K562 (cell line): Measurements from ENCODE around the gene TAF11.

Source experiments
- CTCF ChIP-seq, 3 experiments: IDR thresholded peaks in 2 of 3; conservative IDR thresholded peaks in 1 of 3; 2 replicates each; pipeline ENCODE4 v1.5.1; 2011 to 2012; ENCODE audit warnings: low read length in 3 of 3, mild to moderate bottlenecking in 3 of 3, control low read depth in 2 of 3, improper control_type of control experiment in 1 of 3, inconsistent platforms in 1 of 3, low read depth in 1 of 3, mixed read lengths in 1 of 3, moderate library complexity in 1 of 3; ENCODE audit not compliant: insufficient read depth in 2 of 3
- FOXA3 ChIP-seq, 2 experiments: fragments of 450-650 bp in 1 of 2; sonication (generic) in 1 of 2; formaldehyde crosslinking; IDR thresholded peaks in 1 of 2; conservative IDR thresholded peaks in 1 of 2; 2 replicates each; pipeline versions ENCODE4 v1.4.0 to v1.8.0; 2020 to 2022; ENCODE audit warnings: mild to moderate bottlenecking in 2 of 2, missing genetic modification reagents in 1 of 2
- FOXK1 ChIP-seq: sonication (generic); formaldehyde crosslinking; IDR thresholded peaks from 2 replicates; pipeline ENCODE4 v1.8.0; 2022; ENCODE audit warnings: missing genetic modification reagents, mild to moderate bottlenecking, borderline replicate concordance
- KHSRP ChIP-seq: fragments of 450-650 bp; IDR thresholded peaks from 2 replicates; pipeline ENCODE4 v1.6.1; 2017
- POLR2A ChIP-seq: fragments of 450-650 bp; conservative IDR thresholded peaks from 2 replicates; pipeline ENCODE4 v1.6.1; 2016
- SP2 ChIP-seq: IDR thresholded peaks from 2 replicates; pipeline ENCODE4 v1.6.1; 2011; ENCODE audit warnings: mild to moderate bottlenecking, low read depth, low read length, moderate library complexity; ENCODE audit not compliant: poor library complexity, severe bottlenecking; ENCODE audit errors: extremely low read depth
- YY1 ChIP-seq, 3 experiments: IDR thresholded peaks; 2 replicates each; pipeline ENCODE4 v1.6.1; 2011; ENCODE audit warnings: low read length in 2 of 3, mild to moderate bottlenecking in 2 of 3, moderate library complexity in 2 of 3, borderline replicate concordance in 1 of 3, control low read depth in 1 of 3, low read depth in 1 of 3; ENCODE audit not compliant: insufficient read depth in 3 of 3, insufficient replicate concordance in 2 of 3, control insufficient read depth in 1 of 3, insufficient read length in 1 of 3; ENCODE audit errors: extremely low read depth in 1 of 3
- ZNF253 ChIP-seq: fragments of 250-450 bp; sonication (Bioruptor Pico); conservative IDR thresholded peaks from 2 replicates; pipeline ENCODE4 v1.6.1; 2021; ENCODE audit warnings: mild to moderate bottlenecking
- ZNF445 ChIP-seq: fragments of 250-450 bp; sonication (Bioruptor Pico); IDR thresholded peaks from 2 replicates; pipeline ENCODE4 v1.4.0; 2020; ENCODE audit warnings: low read depth, mild to moderate bottlenecking, moderate library complexity

- TF ChIP-seq FOXK1 (no peak), KHSRP (no peak), FOXA3 (CRISPR knock-in tag; conservative IDR thresholded peaks at IDR 0.05 in 1 of 2, IDR thresholded peaks at IDR 0.05 in 1 of 2) (no peak), POLR2A (no peak), CTCF (IDR thresholded peaks at IDR 0.05 in 2 of 3, conservative IDR thresholded peaks at IDR 0.05 in 1 of 3; ENCODE audit: insufficient read depth in 2 of 3, low read depth in 1 of 3, low read length in 3 of 3) (no peak), YY1 (IDR thresholded peaks at IDR 0.05; ENCODE audit: borderline replicate concordance in 1 of 3, control insufficient read depth in 1 of 3, extremely low read depth in 1 of 3, insufficient read depth in 3 of 3, insufficient read length in 1 of 3, insufficient replicate concordance in 2 of 3, low read depth in 1 of 3, low read length in 2 of 3) (no peak), ZNF445 (no peak), SP2 (no peak), ZNF253 (no peak)
These were observed 21.6 kb upstream of the TAF11 start for GRCh38 chr6:34909320-34909883.
